KMS-11 (cell line): ENCODE measurements around the gene VGLL3.

Experiments
- H2AFZ ChIP-seq: fragments of 200-600 bp; sonication (generic); 2 replicates; pipeline ENCODE4 v1.6.1; 2016; ENCODE audit warnings: antibody characterized with exemption, mixed run types, low read depth
- H3K27ac ChIP-seq: fragments of 200-600 bp; sonication (generic); 2 replicates; pipeline ENCODE4 v1.6.1; 2016; ENCODE audit warnings: mild to moderate bottlenecking, mixed run types
- H3K27me3 ChIP-seq: fragments of 200-600 bp; sonication (generic); 2 replicates; pipeline ENCODE4 v1.6.1; 2017; ENCODE audit warnings: mild to moderate bottlenecking, low read depth, mixed run types, moderate library complexity; ENCODE audit not compliant: insufficient read depth
- H3K36me3 ChIP-seq: fragments of 200-600 bp; sonication (generic); 2 replicates; pipeline ENCODE4 v1.6.1; 2017; ENCODE audit warnings: mild to moderate bottlenecking, mixed run types; ENCODE audit not compliant: insufficient read depth
- H3K4me1 ChIP-seq: fragments of 200-600 bp; sonication (generic); 2 replicates; pipeline ENCODE4 v1.6.1; 2016; ENCODE audit warnings: mild to moderate bottlenecking, low read depth, mixed run types; ENCODE audit not compliant: poor library complexity, severe bottlenecking
- H3K4me2 ChIP-seq: fragments of 200-600 bp; sonication (generic); 2 replicates; pipeline ENCODE4 v1.7.0; 2016; ENCODE audit warnings: mild to moderate bottlenecking, mixed run types
- H3K4me3 ChIP-seq: fragments of 200-600 bp; sonication (generic); IDR thresholded peaks from 2 replicates; pipeline ENCODE4 v1.6.1; 2017; ENCODE audit warnings: low read depth, low read length, mixed read lengths; ENCODE audit not compliant: insufficient read depth
- H3K79me2 ChIP-seq: fragments of 200-600 bp; sonication (generic); 2 replicates; pipeline ENCODE4 v1.6.1; 2016; ENCODE audit warnings: low read depth, mixed run types; ENCODE audit not compliant: insufficient read depth
- H3K9ac ChIP-seq: fragments of 200-600 bp; sonication (generic); 2 replicates; pipeline ENCODE4 v1.6.1; 2016; ENCODE audit warnings: mild to moderate bottlenecking, mixed run types
- H4K20me1 ChIP-seq: fragments of 200-600 bp; sonication (generic); 2 replicates; pipeline ENCODE4 v1.6.1; 2016; ENCODE audit warnings: mild to moderate bottlenecking, mixed run types; ENCODE audit not compliant: insufficient read depth
- CTCF ChIP-seq: fragments of 200-600 bp; sonication (generic); conservative IDR thresholded peaks from 2 replicates; pipeline ENCODE4 v1.6.1; 2017; ENCODE audit warnings: low read depth, mild to moderate bottlenecking, antibody characterized with exemption, low read length, moderate library complexity, mixed read lengths

VGLL3 gene

GRCh38 chr3:86991840-86992435, 989 bp upstream of the VGLL3 start:
- Histone ChIP-seq H3K27ac (no peak overlapping the region), H3K27me3 (no peaks in the 10 kb centered on the region), H3K4me1 (no peaks in the 10 kb centered on the region), H2AFZ (peak overlapping the region; percentile 73), H4K20me1 (no peaks in the 10 kb centered on the region), H3K36me3 (no peaks in the 10 kb centered on the region), H3K9ac (peak overlapping the region; percentile 9; the same call in 1 of the 2 replicates), H3K79me2 (no peaks in the 10 kb centered on the region), H3K4me3 (no peak overlapping the region), H3K4me2 (peak overlapping the region; percentile 45)
- no peak for TF ChIP-seq CTCF

- Histone ChIP-seq H4K20me1 (no peaks in the 10 kb centered on the region), H3K4me2 (peak overlapping the region; percentile 45), H3K27ac (no peak overlapping the region), H3K4me3 (no peak overlapping the region), H3K79me2 (no peaks in the 10 kb centered on the region), H3K27me3 (no peaks in the 10 kb centered on the region), H2AFZ (peak overlapping the region; percentile 73), H3K36me3 (no peaks in the 10 kb centered on the region), H3K9ac (peak overlapping the region; percentile 9; the same call in 1 of the 2 replicates), H3K4me1 (no peaks in the 10 kb centered on the region)
- no peak for TF ChIP-seq CTCF
Observed at GRCh38 chr3:86991482-86991815, 500 bp upstream of the VGLL3 start.

GRCh38 chr3:86990012-86990733, 776 bp downstream of the VGLL3 start:
- Histone ChIP-seq H3K27me3 (no peaks in the 10 kb centered on the region), H3K4me3 (no peak overlapping the region), H3K9ac (no peak overlapping the region), H3K36me3 (no peaks in the 10 kb centered on the region), H3K4me2 (no peak overlapping the region), H3K27ac (no peak overlapping the region), H3K79me2 (no peaks in the 10 kb centered on the region), H3K4me1 (no peaks in the 10 kb centered on the region), H2AFZ (peak overlapping the region; percentile 73; the same call in 1 of the 2 replicates), H4K20me1 (no peaks in the 10 kb centered on the region)
- TF ChIP-seq CTCF: no peak

- H3K4me3 ChIP-seq: no peak overlapping the region
- no peaks in the 10 kb centered on the region for H3K36me3 ChIP-seq
- H3K4me1 ChIP-seq: no peaks in the 10 kb centered on the region
- no peak for TF ChIP-seq CTCF
- H3K9ac ChIP-seq: no peak overlapping the region
- H3K4me2 ChIP-seq: no peak overlapping the region
- H4K20me1 ChIP-seq: no peaks in the 10 kb centered on the region
- no peaks in the 10 kb centered on the region for H3K27me3 ChIP-seq
- H2AFZ ChIP-seq: no peak overlapping the region
- no peak overlapping the region for H3K27ac ChIP-seq
- H3K79me2 ChIP-seq: no peaks in the 10 kb centered on the region
Observed at GRCh38 chr3:86989611-86990010, 1.3 kb downstream of the VGLL3 start.
